K562 (cell line): Measurements from ENCODE around the gene HSD11B1L. TPM values are rescaled to one million over a fixed set of nuclear protein-coding genes. Genes with fewer than 3 reads are reported as not detected.
A peak's percentile ranks its signal among the peaks of the same experiment; 100 is the strongest.

Source experiments
- BRF1 ChIP-seq: IDR thresholded peaks from 3 replicates; pipeline ENCODE4 v1.6.1; 2011; ENCODE audit warnings: borderline replicate concordance, mild to moderate bottlenecking; ENCODE audit not compliant: insufficient read length; ENCODE audit errors: extremely low read depth
- CREB1 ChIP-seq, 2 experiments: sonication (generic) in 1 of 2; formaldehyde crosslinking in 1 of 2; IDR thresholded peaks; 2 replicates each; pipeline versions ENCODE4 v1.6.1 to v1.8.0; 2012 to 2022; ENCODE audit warnings: inconsistent platforms in 1 of 2, mild to moderate bottlenecking in 1 of 2, missing genetic modification reagents in 1 of 2, moderate library complexity in 1 of 2
- HDAC6 ChIP-seq: IDR thresholded peaks from 2 replicates; pipeline ENCODE4 v1.6.1; 2012; ENCODE audit warnings: low read depth, mild to moderate bottlenecking, control low read depth, inconsistent platforms, low read length, moderate library complexity
- HMG20A ChIP-seq: fragments of 450-650 bp; formaldehyde crosslinking; conservative IDR thresholded peaks from 2 replicates; pipeline ENCODE4 v1.4.0; 2020; ENCODE audit warnings: mild to moderate bottlenecking, mixed read lengths
- MAX ChIP-seq: sonication (generic); formaldehyde crosslinking; IDR thresholded peaks from 2 replicates; pipeline ENCODE4 v1.9.0; 2022; ENCODE audit warnings: mild to moderate bottlenecking, missing genetic modification reagents
- MTA3 ChIP-seq: fragments of 450-650 bp; formaldehyde crosslinking; IDR thresholded peaks from 2 replicates; pipeline ENCODE4 v1.6.1; 2017; ENCODE audit warnings: mild to moderate bottlenecking, borderline replicate concordance
- PCBP1 ChIP-seq: fragments of 200-400 bp; formaldehyde crosslinking; IDR thresholded peaks from 2 replicates; pipeline ENCODE4 v1.6.1; 2018; ENCODE audit warnings: mild to moderate bottlenecking, low read depth, low read length; ENCODE audit not compliant: poor library complexity, severe bottlenecking
- RNF2 ChIP-seq: sonication (generic); IDR thresholded peaks from 2 replicates; pipeline ENCODE4 v1.6.1; 2016
- RNF219 ChIP-seq: fragments of 250-450 bp; sonication (Bioruptor Pico); IDR thresholded peaks from 2 replicates; pipeline ENCODE4 v1.5.0; 2022; ENCODE audit warnings: mild to moderate bottlenecking
- SLC30A9 ChIP-seq: fragments of 250-450 bp; sonication (Bioruptor Pico); IDR thresholded peaks from 2 replicates; pipeline ENCODE4 v1.8.0; 2022; ENCODE audit warnings: mild to moderate bottlenecking, moderate library complexity
- SP2 ChIP-seq: IDR thresholded peaks from 2 replicates; pipeline ENCODE4 v1.6.1; 2011; ENCODE audit warnings: mild to moderate bottlenecking, low read depth, low read length, moderate library complexity; ENCODE audit not compliant: poor library complexity, severe bottlenecking; ENCODE audit errors: extremely low read depth
- TCF15 ChIP-seq: fragments of 250-450 bp; sonication (Bioruptor Pico); IDR thresholded peaks from 2 replicates; pipeline ENCODE4 v1.8.0; 2022; ENCODE audit warnings: moderate library complexity, mild to moderate bottlenecking, inconsistent platforms
- ZBTB40 ChIP-seq, 2 experiments: fragments of 450-650 bp in 1 of 2; sonication (generic) in 1 of 2; formaldehyde crosslinking in 1 of 2; IDR thresholded peaks; 2 replicates each; pipeline versions ENCODE4 v1.7.1 to v1.9.0; 2016 to 2022; ENCODE audit warnings: inconsistent platforms in 1 of 2, mild to moderate bottlenecking in 1 of 2, missing genetic modification reagents in 1 of 2
- ZNF23 ChIP-seq: fragments of 250-450 bp; sonication (Bioruptor Pico); IDR thresholded peaks from 2 replicates; pipeline ENCODE4 v1.4.0; 2020; ENCODE audit warnings: mild to moderate bottlenecking
- ZNF445 ChIP-seq: fragments of 250-450 bp; sonication (Bioruptor Pico); IDR thresholded peaks from 2 replicates; pipeline ENCODE4 v1.4.0; 2020; ENCODE audit warnings: low read depth, mild to moderate bottlenecking, moderate library complexity
- polyA plus RNA-seq, 8 experiments: library from polyadenylated mRNA; depleted of rRNA in 4 of 8; stranded (reverse) in 5 of 8; unstranded in 3 of 8; fragments of >200 nt; fragmentation: Nextera tagmentation in 2 of 8; fragmentation: Illumina TruSeq in 1 of 8; extraction: Ambion mirVana in 2 of 8; extraction: Trizol in 1 of 8; gene quantifications; 2 replicates each; pipeline versions ENCODE4 v1.2.1 to v1.2.3, GENCODE V29; 2011 to 2014; ENCODE audit warnings: inconsistent platforms in 1 of 8, missing spikeins in 1 of 8
- total RNA-seq, 7 experiments: library from RNA; depleted of rRNA in 6 of 7; stranded (reverse); fragments of >200 nt in 6 of 7; fragmentation: Illumina TruSeq in 2 of 7; extraction: Trizol in 2 of 7; gene quantifications; 2 replicates each; pipeline versions ENCODE4 v1.2.1 to v1.2.3, GENCODE V29; 2011 to 2021; ENCODE audit warnings: low replicate concordance in 1 of 7

The HSD11B1L gene
- total and polyA plus RNA-seq, 9 of the 15 experiments (the other 6 are each of a cell fraction or from before 2014, with no cell fraction given): 0.31 to 7.7 (median 2.3) TPM

GRCh38 chr19:5694167-5694955 lies 13.5 kb downstream of the HSD11B1L start (continued):
- TF ChIP-seq ZBTB40 (IDR thresholded peaks at IDR 0.05): no peak
- no peak for TF ChIP-seq ZBTB40 (CRISPR knock-in tag; IDR thresholded peaks at IDR 0.05)
- TF ChIP-seq MTA3: no peak
- no peak for TF ChIP-seq RNF2
- TF ChIP-seq BRF1: no peak
- no peak for TF ChIP-seq HDAC6
- TF ChIP-seq MAX (CRISPR knock-in tag): no peak
- TF ChIP-seq HMG20A (CRISPR knock-in tag): no peak
- no peak for TF ChIP-seq ZNF23 (CRISPR knock-in tag)
- no peak for TF ChIP-seq TCF15
- TF ChIP-seq PCBP1: peak; percentile 56
- TF ChIP-seq SLC30A9 (CRISPR knock-in tag): no peak
- TF ChIP-seq RNF219 (CRISPR knock-in tag): no peak
- no peak for TF ChIP-seq ZNF445 (CRISPR knock-in tag)
- no peak for TF ChIP-seq SP2
- TF ChIP-seq CREB1 (IDR thresholded peaks at IDR 0.05): no peak
- TF ChIP-seq CREB1 (CRISPR knock-in tag; IDR thresholded peaks at IDR 0.05): no peak
